ENCODE data around the gene HMCN1.

The HMCN1 gene

GRCh38 chr1:186212568-186213224 is 478.5 kb downstream of the HMCN1 start:
- DNase-seq: peak; percentile 74

GRCh38 chr1:186213225-186213607 is 479.0 kb downstream of the HMCN1 start:
- no peak for DNase-seq

- DNase-seq: no peak
Measured at GRCh38 chr1:186214791-186215190, 480.6 kb downstream of the HMCN1 start.

- no peak for DNase-seq
Measured at GRCh38 chr1:186215636-186216035, 481.4 kb downstream of the HMCN1 start.

GRCh38 chr1:186218654-186219352 is 484.6 kb downstream of the HMCN1 start:
- no peak for DNase-seq

- DNase-seq: no peak
Measured at GRCh38 chr1:186220067-186220466, 485.9 kb downstream of the HMCN1 start.

- no peak for DNase-seq
Measured at GRCh38 chr1:186220911-186221310, 486.7 kb downstream of the HMCN1 start.

GRCh38 chr1:186225096-186225495 is 490.9 kb downstream of the HMCN1 start:
- DNase-seq: no peak

GRCh38 chr1:186228749-186229148 is 494.6 kb downstream of the HMCN1 start:
- no peak for DNase-seq

GRCh38 chr1:186231861-186232436 is 497.8 kb downstream of the HMCN1 start:
- no peak for DNase-seq

- DNase-seq: no peak
Measured at GRCh38 chr1:186234976-186235686, 500.9 kb downstream of the HMCN1 start.

- no peak for DNase-seq
Measured at GRCh38 chr1:186235696-186236095, 501.5 kb downstream of the HMCN1 start.

GRCh38 chr1:186236921-186237320 is 502.7 kb downstream of the HMCN1 start:
- no peak for DNase-seq

- no peak for DNase-seq
Measured at GRCh38 chr1:186239171-186239570, 505.0 kb downstream of the HMCN1 start.

GRCh38 chr1:186240436-186240835 is 506.2 kb downstream of the HMCN1 start:
- DNase-seq: no peak
